Panc1 (cell line): ENCODE measurements around the gene KRTAP5-3. TPM values are rescaled to one million over a fixed set of nuclear protein-coding genes. Genes with fewer than 3 reads are reported as not detected.

ENCODE experiments used
- ATAC-seq: fragments of 200-7000 bp; cut with Tn5 transposase; 2 replicates; pipeline ENCODE4 v1.9.1; 2020; ENCODE audit warnings: mild to moderate bottlenecking, moderate library complexity
- BruUV-seq: library from RNA; stranded (reverse); fragments of 400-500 nt; replicated peaks from 2 replicates; lab custom pipeline; 2021; lab: Mats Ljungman, UMichigan
- CTCF ChIA-PET: fragments of 300-600 bp; sonication (Branson Sonifier 250); formaldehyde crosslinking; loops from one replicate; lab custom pipeline; 2022; ENCODE audit warnings: antibody characterized with exemption; lab: Charles Lee
- POLR2A ChIA-PET: fragments of 300-600 bp; sonication (Branson Sonifier 250); formaldehyde crosslinking; loops from one replicate; lab custom pipeline; 2022; ENCODE audit warnings: antibody characterized with exemption; lab: Charles Lee
- DNase-seq: peaks from one replicate; pipeline ENCODE4 v3.0.0-alpha.2; 2010; ENCODE audit warnings: low read depth, low spot score
- H3K27ac ChIP-seq: 2 replicates; pipeline ENCODE4 v1.5.1; 2011; ENCODE audit warnings: mild to moderate bottlenecking, low read length, inconsistent platforms
- H3K27me3 ChIP-seq: fragments of 200-500 bp; sonication (Bioruptor generic); 2 replicates; pipeline ENCODE4 v1.6.0; 2014; ENCODE audit warnings: low read length, inconsistent platforms; ENCODE audit not compliant: control insufficient read depth, insufficient read depth
- H3K36me3 ChIP-seq: fragments of 200-500 bp; sonication (Bioruptor generic); 2 replicates; pipeline ENCODE4 v1.5.1; 2014; ENCODE audit warnings: inconsistent platforms, mild to moderate bottlenecking, low read length, moderate library complexity; ENCODE audit not compliant: control insufficient read depth, insufficient read depth
- H3K4me1 ChIP-seq: 2 replicates; pipeline ENCODE4 v1.5.1; 2011; ENCODE audit warnings: inconsistent platforms, mild to moderate bottlenecking, low read length, moderate library complexity; ENCODE audit not compliant: control insufficient read depth, insufficient read depth
- H3K4me3 ChIP-seq, 2 experiments: 2 replicates each; pipeline ENCODE4 v1.5.1; 2011 to 2012; ENCODE audit warnings: low read depth in 2 of 2, low read length in 2 of 2, mild to moderate bottlenecking in 2 of 2, inconsistent platforms in 1 of 2, moderate library complexity in 1 of 2
- H3K9me3 ChIP-seq: fragments of 200-500 bp; sonication (Bioruptor generic); 2 replicates; pipeline ENCODE4 v1.5.1; 2014; ENCODE audit warnings: low read depth, mild to moderate bottlenecking, inconsistent platforms, low read length, moderate library complexity; ENCODE audit not compliant: control insufficient read depth, insufficient read depth
- CTCF ChIP-seq: fragments of 450-650 bp; IDR thresholded peaks from 2 replicates; pipeline ENCODE4 v1.5.1; 2017; ENCODE audit warnings: mild to moderate bottlenecking
- POLR2AphosphoS5 ChIP-seq: IDR thresholded peaks from 2 replicates; pipeline ENCODE4 v1.6.1; 2012; ENCODE audit warnings: mild to moderate bottlenecking, low read depth, low read length, moderate library complexity
- REST ChIP-seq, 2 experiments: IDR thresholded peaks; 2 replicates each; pipeline ENCODE4 v1.6.1; 2011 to 2012; ENCODE audit warnings: low read depth in 2 of 2, control low read depth in 1 of 2, low read length in 1 of 2, mild to moderate bottlenecking in 1 of 2, moderate library complexity in 1 of 2; ENCODE audit not compliant: insufficient read depth in 1 of 2
- SIN3A ChIP-seq: IDR thresholded peaks from 2 replicates; pipeline ENCODE4 v1.6.1; 2012; ENCODE audit warnings: low read depth, mild to moderate bottlenecking, low read length, moderate library complexity, borderline replicate concordance; ENCODE audit not compliant: insufficient read depth
- TCF7L2 ChIP-seq: IDR thresholded peaks from 2 replicates; pipeline ENCODE4 v1.6.1; 2011; ENCODE audit warnings: mild to moderate bottlenecking, low read depth, low read length, inconsistent platforms
- in situ Hi-C: cut with HindIII; loops from 2 replicates; pipeline ENCODE4 v1.10.0; 2016; ENCODE audit warnings: low sequenced_read_pairs, low pct_unique_long_range_greater_than_20kb
- intact Hi-C: fragments of 100-400 bp; cut with micrococcal nuclease; formaldehyde crosslinking; loops from one replicate; pipeline ENCODE4 v1.10.0; 2022; ENCODE audit not compliant: unreplicated experiment
- total RNA-seq: library from RNA; stranded (reverse); gene quantifications from one replicate; pipeline ENCODE4 v1.2.1, GENCODE V29; 2021; ENCODE audit not compliant: unreplicated experiment

The KRTAP5-3 gene
- total RNA-seq, 1 experiment from 2014 or later = not detected

- DNase-seq = no peak
- ATAC-seq = no peak
- ChIA-PET POLR2A (no interaction called here), CTCF (interaction anchor here (0.7 to 1.2 kb wide), 2 partner anchors 90 to 192 kb away, joined by 3 to 4 read pairs; no protein-coding TSS in a partner anchor)
- BruUV-seq = no TSS peak
- H3K4me3 ChIP-seq = no peak overlapping the region
- intact Hi-C loops (no loop called here), in situ Hi-C loops (no loop called here)
- no peaks in the 10 kb centered on the region for H3K36me3 ChIP-seq
- H3K27me3 ChIP-seq = peaks cover 3% of the 10 kb centered on the region
- TF ChIP-seq REST (IDR thresholded peaks at IDR 0.05; ENCODE audit: insufficient read depth in 1 of 2, low read depth in 2 of 2, low read length in 1 of 2) (no peak), CTCF (no peak), POLR2AphosphoS5 (no peak), TCF7L2 (no peak), SIN3A (no peak)
- H3K9me3 ChIP-seq = no peaks in the 10 kb centered on the region
- no peak overlapping the region for H3K27ac ChIP-seq
- H3K4me1 ChIP-seq = no peaks in the 10 kb centered on the region
Measured at GRCh38 chr11:1636291-1636950, 28.2 kb upstream of the KRTAP5-3 start.

GRCh38 chr11:1633864-1634263 is 25.6 kb upstream of the KRTAP5-3 start:
- Histone ChIP-seq H3K27me3 (peaks cover 3% of the 10 kb centered on the region), H3K4me3 (no peak overlapping the region), H3K36me3 (no peaks in the 10 kb centered on the region), H3K4me1 (peaks cover 5% of the 10 kb centered on the region; the same call in 1 of the 2 replicates), H3K27ac (no peak overlapping the region), H3K9me3 (no peaks in the 10 kb centered on the region)
- ChIA-PET CTCF (interaction anchor here (1.5 kb wide), 1 partner anchor 87 kb away, joined by 4 read pairs; no protein-coding TSS in a partner anchor), POLR2A (no interaction called here)
- BruUV-seq = no TSS peak
- ATAC-seq (no peak), DNase-seq (no peak)
- intact Hi-C loops (no loop called here), in situ Hi-C loops (loop anchor here (5.0 kb wide), 1 partner anchor 97 kb away; no protein-coding TSS in a partner anchor)
- no peak for TF ChIP-seq REST (IDR thresholded peaks at IDR 0.05; ENCODE audit: insufficient read depth in 1 of 2, low read depth in 2 of 2, low read length in 1 of 2)
- TF ChIP-seq CTCF = no peak
- TF ChIP-seq SIN3A = no peak
- TF ChIP-seq TCF7L2 = no peak
- no peak for TF ChIP-seq POLR2AphosphoS5
